GM23338 (cell line): Measurements from ENCODE around the gene CCDC150. TPM values are rescaled to one million over a fixed set of nuclear protein-coding genes. Genes with fewer than 3 reads are reported as not detected.

Experiments
- ATAC-seq: fragments of 200-7000 bp; cut with Tn5 transposase; 3 replicates; pipeline ENCODE4 v1.9.1; 2020
- DNase-seq: peaks from one replicate; pipeline ENCODE4 v3.0.0-alpha.2; 2015; ENCODE audit warnings: low spot score
- H2AFZ ChIP-seq: fragments of 200-600 bp; sonication (generic); 2 replicates; pipeline ENCODE4 v1.8.0; 2016; ENCODE audit warnings: antibody characterized with exemption, mild to moderate bottlenecking, moderate library complexity
- H3F3A ChIP-seq: fragments of 200-600 bp; sonication (generic); replicated peaks from 2 replicates; pipeline ENCODE4 v1.8.0; 2017; ENCODE audit warnings: antibody characterized with exemption, mixed run types, low read depth
- H3K27ac ChIP-seq: fragments of 200-600 bp; sonication (generic); 2 replicates; pipeline ENCODE4 v1.6.1; 2016; ENCODE audit warnings: low read depth
- H3K27me3 ChIP-seq: fragments of 200-600 bp; sonication (generic); 2 replicates; pipeline ENCODE4 v1.8.0; 2016; ENCODE audit warnings: mild to moderate bottlenecking, mixed run types, moderate library complexity; ENCODE audit not compliant: insufficient read depth
- H3K36me3 ChIP-seq: fragments of 200-600 bp; sonication (generic); 2 replicates; pipeline ENCODE4 v1.8.0; 2016; ENCODE audit warnings: mild to moderate bottlenecking; ENCODE audit not compliant: insufficient read depth
- H3K4me1 ChIP-seq: fragments of 200-600 bp; sonication (generic); 2 replicates; pipeline ENCODE4 v1.8.0; 2016; ENCODE audit warnings: mild to moderate bottlenecking, moderate library complexity; ENCODE audit not compliant: insufficient read depth
- H3K4me2 ChIP-seq: fragments of 200-600 bp; sonication (generic); 2 replicates; pipeline ENCODE4 v1.7.1; 2017; ENCODE audit warnings: mixed run types
- H3K4me3 ChIP-seq: fragments of 200-600 bp; sonication (generic); 2 replicates; pipeline ENCODE4 v1.6.1; 2016; ENCODE audit warnings: mixed run types
- H3K79me2 ChIP-seq: fragments of 200-600 bp; sonication (generic); replicated peaks from 2 replicates; pipeline ENCODE4 v1.8.0; 2017; ENCODE audit warnings: mild to moderate bottlenecking; ENCODE audit not compliant: insufficient read depth
- H3K9me2 ChIP-seq: fragments of 200-600 bp; sonication (generic); 2 replicates; pipeline ENCODE4 v1.8.0; 2017; ENCODE audit not compliant: insufficient read depth
- H4K20me1 ChIP-seq: fragments of 200-600 bp; sonication (generic); replicated peaks from 2 replicates; pipeline ENCODE4 v1.8.0; 2017; ENCODE audit warnings: mild to moderate bottlenecking; ENCODE audit not compliant: insufficient read depth
- H3K27ac Mint-ChIP-seq: 2 replicates; pipeline ENCODE4 v1.8.0; 2020; ENCODE audit warnings: inconsistent platforms, mild to moderate bottlenecking, moderate library complexity, mixed read lengths
- H3K27me3 Mint-ChIP-seq: 3 replicates; pipeline ENCODE4 v1.8.0; 2022; ENCODE audit warnings: low read depth, mild to moderate bottlenecking, moderate library complexity, mixed read lengths, inconsistent platforms; ENCODE audit not compliant: insufficient read depth, poor library complexity
- H3K36me3 Mint-ChIP-seq: 3 replicates; pipeline ENCODE4 v1.8.0; 2021; ENCODE audit warnings: low read depth, mild to moderate bottlenecking, inconsistent platforms, moderate library complexity, mixed read lengths
- H3K4me1 Mint-ChIP-seq: 3 replicates; pipeline ENCODE4 v1.8.0; 2020; ENCODE audit warnings: mild to moderate bottlenecking, inconsistent platforms, mixed read lengths
- H3K4me3 Mint-ChIP-seq: 3 replicates; pipeline ENCODE4 v1.8.0; 2021; ENCODE audit warnings: moderate library complexity, mild to moderate bottlenecking, inconsistent platforms, mixed read lengths
- H3K9me3 Mint-ChIP-seq: 3 replicates; pipeline ENCODE4 v1.8.0; 2020; ENCODE audit warnings: moderate library complexity, mild to moderate bottlenecking, inconsistent platforms, mixed read lengths
- CREB1 ChIP-seq: fragments of 250-450 bp; sonication (Bioruptor Pico); IDR thresholded peaks from 2 replicates; pipeline ENCODE4 v1.5.0; 2020; ENCODE audit warnings: low read depth, mild to moderate bottlenecking, moderate library complexity
- EZH2 ChIP-seq: fragments of 200-600 bp; sonication (generic); IDR thresholded peaks from one replicate; pipeline ENCODE4 v1.8.0; 2017; ENCODE audit warnings: antibody characterized with exemption, mild to moderate bottlenecking, low read depth; ENCODE audit not compliant: unreplicated experiment
- EZH2phosphoT487 ChIP-seq: fragments of 200-600 bp; sonication (generic); IDR thresholded peaks from one replicate; pipeline ENCODE4 v1.8.1; 2018; ENCODE audit warnings: antibody characterized with exemption; ENCODE audit not compliant: unreplicated experiment
- JUNB ChIP-seq: IDR thresholded peaks from one replicate; pipeline ENCODE4 v1.6.1; 2016; ENCODE audit warnings: antibody characterized with exemption; ENCODE audit not compliant: unreplicated experiment
- NANOG ChIP-seq: IDR thresholded peaks from 2 replicates; pipeline ENCODE4 v1.6.1; 2016; ENCODE audit warnings: antibody characterized with exemption, borderline replicate concordance
- POLR2AphosphoS5 ChIP-seq: IDR thresholded peaks from 2 replicates; pipeline ENCODE4 v1.6.1; 2016; ENCODE audit warnings: antibody characterized with exemption, low read depth
- STAT1 ChIP-seq: IDR thresholded peaks from one replicate; pipeline ENCODE4 v1.6.1; 2016; ENCODE audit warnings: antibody characterized with exemption; ENCODE audit not compliant: unreplicated experiment
- ZNF114 ChIP-seq: fragments of 250-450 bp; sonication (Bioruptor Pico); IDR thresholded peaks from 2 replicates; pipeline ENCODE4 v1.5.0; 2020; ENCODE audit warnings: mild to moderate bottlenecking, moderate library complexity
- ZNF331 ChIP-seq: fragments of 250-450 bp; sonication (Bioruptor Pico); IDR thresholded peaks from 2 replicates; pipeline ENCODE4 v1.5.0; 2020; ENCODE audit warnings: low read depth, mild to moderate bottlenecking, moderate library complexity
- polyA plus RNA-seq: library from polyadenylated mRNA; unstranded; fragments of >200 nt; fragmentation: Nextera tagmentation; extraction: Ambion mirVana; gene quantifications from 2 replicates; pipeline ENCODE4 v1.2.1, GENCODE V29; 2016
- total RNA-seq: library from RNA; depleted of rRNA; stranded (reverse); fragments of >200 nt; shearing (Covaris generic); gene quantifications from 2 replicates; pipeline ENCODE4 v1.2.3, GENCODE V29; 2014
- TF ChIP-seq, protein P1 (sequence below): IDR thresholded peaks from one replicate; pipeline ENCODE4 v1.6.1; 2018; ENCODE audit warnings: antibody characterized with exemption; ENCODE audit not compliant: unreplicated experiment
- TF ChIP-seq, protein P2 (sequence below): IDR thresholded peaks from 2 replicates; pipeline ENCODE4 v1.6.1; 2016; ENCODE audit warnings: antibody characterized with exemption
- TF ChIP-seq, protein P3 (sequence below): fragments of 250-450 bp; sonication (Bioruptor Pico); IDR thresholded peaks from 2 replicates; pipeline ENCODE4 v1.5.0; 2020; ENCODE audit warnings: mild to moderate bottlenecking, moderate library complexity
- TF ChIP-seq, protein P4 (sequence below), 2 experiments: fragments of 200-600 bp in 1 of 2; sonication (generic) in 1 of 2; conservative IDR thresholded peaks; 2 replicates each; pipeline versions ENCODE4 v1.5.1 to v1.6.1; 2016 to 2017; ENCODE audit warnings: antibody characterized with exemption in 2 of 2, low read depth in 2 of 2, mild to moderate bottlenecking in 2 of 2, moderate library complexity in 1 of 2

The CCDC150 gene
- total and polyA plus RNA-seq, 2 experiments from 2014 or later = 56.3 to 68.3 TPM

DNA sequence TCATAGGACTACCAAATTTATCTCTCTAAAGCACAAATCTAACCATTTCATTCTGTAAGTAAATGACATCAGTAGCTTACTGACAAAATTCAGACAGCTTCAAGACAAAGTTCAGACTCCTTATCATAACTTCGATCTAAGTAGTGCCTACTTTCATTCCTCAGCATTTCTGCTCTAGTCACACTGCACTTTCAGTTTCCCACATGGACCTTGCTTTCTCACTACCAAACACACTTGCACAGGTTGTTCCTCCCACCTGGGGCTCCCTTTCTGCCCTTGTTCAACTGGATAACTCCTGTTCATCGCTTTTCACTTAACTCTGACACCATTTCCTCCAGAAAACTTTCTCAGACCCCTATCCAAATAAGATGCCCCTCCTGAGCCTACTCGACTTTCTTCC is 22.1 kb upstream of the CCDC150 start:
- no peak overlapping the region for H3K27ac Mint-ChIP-seq
- no peaks in the 10 kb centered on the region for H3K4me1 ChIP-seq
- H2AFZ ChIP-seq = no peak overlapping the region
- no peaks in the 10 kb centered on the region for H3K36me3 ChIP-seq
- H3K4me2 ChIP-seq = no peak overlapping the region
- H4K20me1 ChIP-seq = no peaks in the 10 kb centered on the region
- TF ChIP-seq NANOG (no peak), ZNF331 (CRISPR knock-in tag) (no peak), STAT1 (no peak), ZNF114 (CRISPR knock-in tag) (no peak), JUNB (no peak), EZH2phosphoT487 (no peak), POLR2AphosphoS5 (no peak), EZH2 (no peak), CREB1 (CRISPR knock-in tag) (no peak)
- TF ChIP-seq, protein P1, sequence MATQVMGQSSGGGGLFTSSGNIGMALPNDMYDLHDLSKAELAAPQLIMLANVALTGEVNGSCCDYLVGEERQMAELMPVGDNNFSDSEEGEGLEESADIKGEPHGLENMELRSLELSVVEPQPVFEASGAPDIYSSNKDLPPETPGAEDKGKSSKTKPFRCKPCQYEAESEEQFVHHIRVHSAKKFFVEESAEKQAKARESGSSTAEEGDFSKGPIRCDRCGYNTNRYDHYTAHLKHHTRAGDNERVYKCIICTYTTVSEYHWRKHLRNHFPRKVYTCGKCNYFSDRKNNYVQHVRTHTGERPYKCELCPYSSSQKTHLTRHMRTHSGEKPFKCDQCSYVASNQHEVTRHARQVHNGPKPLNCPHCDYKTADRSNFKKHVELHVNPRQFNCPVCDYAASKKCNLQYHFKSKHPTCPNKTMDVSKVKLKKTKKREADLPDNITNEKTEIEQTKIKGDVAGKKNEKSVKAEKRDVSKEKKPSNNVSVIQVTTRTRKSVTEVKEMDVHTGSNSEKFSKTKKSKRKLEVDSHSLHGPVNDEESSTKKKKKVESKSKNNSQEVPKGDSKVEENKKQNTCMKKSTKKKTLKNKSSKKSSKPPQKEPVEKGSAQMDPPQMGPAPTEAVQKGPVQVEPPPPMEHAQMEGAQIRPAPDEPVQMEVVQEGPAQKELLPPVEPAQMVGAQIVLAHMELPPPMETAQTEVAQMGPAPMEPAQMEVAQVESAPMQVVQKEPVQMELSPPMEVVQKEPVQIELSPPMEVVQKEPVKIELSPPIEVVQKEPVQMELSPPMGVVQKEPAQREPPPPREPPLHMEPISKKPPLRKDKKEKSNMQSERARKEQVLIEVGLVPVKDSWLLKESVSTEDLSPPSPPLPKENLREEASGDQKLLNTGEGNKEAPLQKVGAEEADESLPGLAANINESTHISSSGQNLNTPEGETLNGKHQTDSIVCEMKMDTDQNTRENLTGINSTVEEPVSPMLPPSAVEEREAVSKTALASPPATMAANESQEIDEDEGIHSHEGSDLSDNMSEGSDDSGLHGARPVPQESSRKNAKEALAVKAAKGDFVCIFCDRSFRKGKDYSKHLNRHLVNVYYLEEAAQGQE = no peak
- TF ChIP-seq, protein P2, sequence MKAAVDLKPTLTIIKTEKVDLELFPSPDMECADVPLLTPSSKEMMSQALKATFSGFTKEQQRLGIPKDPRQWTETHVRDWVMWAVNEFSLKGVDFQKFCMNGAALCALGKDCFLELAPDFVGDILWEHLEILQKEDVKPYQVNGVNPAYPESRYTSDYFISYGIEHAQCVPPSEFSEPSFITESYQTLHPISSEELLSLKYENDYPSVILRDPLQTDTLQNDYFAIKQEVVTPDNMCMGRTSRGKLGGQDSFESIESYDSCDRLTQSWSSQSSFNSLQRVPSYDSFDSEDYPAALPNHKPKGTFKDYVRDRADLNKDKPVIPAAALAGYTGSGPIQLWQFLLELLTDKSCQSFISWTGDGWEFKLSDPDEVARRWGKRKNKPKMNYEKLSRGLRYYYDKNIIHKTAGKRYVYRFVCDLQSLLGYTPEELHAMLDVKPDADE = no peak
- TF ChIP-seq, protein P3, sequence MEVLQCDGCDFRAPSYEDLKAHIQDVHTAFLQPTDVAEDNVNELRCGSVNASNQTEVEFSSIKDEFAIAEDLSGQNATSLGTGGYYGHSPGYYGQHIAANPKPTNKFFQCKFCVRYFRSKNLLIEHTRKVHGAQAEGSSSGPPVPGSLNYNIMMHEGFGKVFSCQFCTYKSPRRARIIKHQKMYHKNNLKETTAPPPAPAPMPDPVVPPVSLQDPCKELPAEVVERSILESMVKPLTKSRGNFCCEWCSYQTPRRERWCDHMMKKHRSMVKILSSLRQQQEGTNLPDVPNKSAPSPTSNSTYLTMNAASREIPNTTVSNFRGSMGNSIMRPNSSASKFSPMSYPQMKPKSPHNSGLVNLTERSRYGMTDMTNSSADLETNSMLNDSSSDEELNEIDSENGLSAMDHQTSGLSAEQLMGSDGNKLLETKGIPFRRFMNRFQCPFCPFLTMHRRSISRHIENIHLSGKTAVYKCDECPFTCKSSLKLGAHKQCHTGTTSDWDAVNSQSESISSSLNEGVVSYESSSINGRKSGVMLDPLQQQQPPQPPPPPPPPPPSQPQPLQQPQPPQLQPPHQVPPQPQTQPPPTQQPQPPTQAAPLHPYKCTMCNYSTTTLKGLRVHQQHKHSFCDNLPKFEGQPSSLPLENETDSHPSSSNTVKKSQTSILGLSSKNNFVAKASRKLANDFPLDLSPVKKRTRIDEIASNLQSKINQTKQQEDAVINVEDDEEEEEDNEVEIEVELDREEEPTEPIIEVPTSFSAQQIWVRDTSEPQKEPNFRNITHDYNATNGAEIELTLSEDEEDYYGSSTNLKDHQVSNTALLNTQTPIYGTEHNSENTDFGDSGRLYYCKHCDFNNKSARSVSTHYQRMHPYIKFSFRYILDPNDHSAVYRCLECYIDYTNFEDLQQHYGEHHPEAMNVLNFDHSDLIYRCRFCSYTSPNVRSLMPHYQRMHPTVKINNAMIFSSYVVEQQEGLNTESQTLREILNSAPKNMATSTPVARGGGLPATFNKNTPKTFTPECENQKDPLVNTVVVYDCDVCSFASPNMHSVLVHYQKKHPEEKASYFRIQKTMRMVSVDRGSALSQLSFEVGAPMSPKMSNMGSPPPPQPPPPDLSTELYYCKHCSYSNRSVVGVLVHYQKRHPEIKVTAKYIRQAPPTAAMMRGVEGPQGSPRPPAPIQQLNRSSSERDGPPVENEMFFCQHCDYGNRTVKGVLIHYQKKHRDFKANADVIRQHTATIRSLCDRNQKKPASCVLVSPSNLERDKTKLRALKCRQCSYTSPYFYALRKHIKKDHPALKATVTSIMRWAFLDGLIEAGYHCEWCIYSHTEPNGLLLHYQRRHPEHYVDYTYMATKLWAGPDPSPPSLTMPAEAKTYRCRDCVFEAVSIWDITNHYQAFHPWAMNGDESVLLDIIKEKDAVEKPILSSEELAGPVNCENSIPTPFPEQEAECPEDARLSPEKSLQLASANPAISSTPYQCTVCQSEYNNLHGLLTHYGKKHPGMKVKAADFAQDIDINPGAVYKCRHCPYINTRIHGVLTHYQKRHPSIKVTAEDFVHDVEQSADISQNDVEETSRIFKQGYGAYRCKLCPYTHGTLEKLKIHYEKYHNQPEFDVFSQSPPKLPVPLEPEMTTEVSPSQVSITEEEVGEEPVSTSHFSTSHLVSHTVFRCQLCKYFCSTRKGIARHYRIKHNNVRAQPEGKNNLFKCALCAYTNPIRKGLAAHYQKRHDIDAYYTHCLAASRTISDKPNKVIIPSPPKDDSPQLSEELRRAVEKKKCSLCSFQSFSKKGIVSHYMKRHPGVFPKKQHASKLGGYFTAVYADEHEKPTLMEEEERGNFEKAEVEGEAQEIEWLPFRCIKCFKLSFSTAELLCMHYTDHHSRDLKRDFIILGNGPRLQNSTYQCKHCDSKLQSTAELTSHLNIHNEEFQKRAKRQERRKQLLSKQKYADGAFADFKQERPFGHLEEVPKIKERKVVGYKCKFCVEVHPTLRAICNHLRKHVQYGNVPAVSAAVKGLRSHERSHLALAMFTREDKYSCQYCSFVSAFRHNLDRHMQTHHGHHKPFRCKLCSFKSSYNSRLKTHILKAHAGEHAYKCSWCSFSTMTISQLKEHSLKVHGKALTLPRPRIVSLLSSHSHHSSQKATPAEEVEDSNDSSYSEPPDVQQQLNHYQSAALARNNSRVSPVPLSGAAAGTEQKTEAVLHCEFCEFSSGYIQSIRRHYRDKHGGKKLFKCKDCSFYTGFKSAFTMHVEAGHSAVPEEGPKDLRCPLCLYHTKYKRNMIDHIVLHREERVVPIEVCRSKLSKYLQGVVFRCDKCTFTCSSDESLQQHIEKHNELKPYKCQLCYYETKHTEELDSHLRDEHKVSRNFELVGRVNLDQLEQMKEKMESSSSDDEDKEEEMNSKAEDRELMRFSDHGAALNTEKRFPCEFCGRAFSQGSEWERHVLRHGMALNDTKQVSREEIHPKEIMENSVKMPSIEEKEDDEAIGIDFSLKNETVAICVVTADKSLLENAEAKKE (CRISPR knock-in tag) = no peak
- TF ChIP-seq, protein P4, sequence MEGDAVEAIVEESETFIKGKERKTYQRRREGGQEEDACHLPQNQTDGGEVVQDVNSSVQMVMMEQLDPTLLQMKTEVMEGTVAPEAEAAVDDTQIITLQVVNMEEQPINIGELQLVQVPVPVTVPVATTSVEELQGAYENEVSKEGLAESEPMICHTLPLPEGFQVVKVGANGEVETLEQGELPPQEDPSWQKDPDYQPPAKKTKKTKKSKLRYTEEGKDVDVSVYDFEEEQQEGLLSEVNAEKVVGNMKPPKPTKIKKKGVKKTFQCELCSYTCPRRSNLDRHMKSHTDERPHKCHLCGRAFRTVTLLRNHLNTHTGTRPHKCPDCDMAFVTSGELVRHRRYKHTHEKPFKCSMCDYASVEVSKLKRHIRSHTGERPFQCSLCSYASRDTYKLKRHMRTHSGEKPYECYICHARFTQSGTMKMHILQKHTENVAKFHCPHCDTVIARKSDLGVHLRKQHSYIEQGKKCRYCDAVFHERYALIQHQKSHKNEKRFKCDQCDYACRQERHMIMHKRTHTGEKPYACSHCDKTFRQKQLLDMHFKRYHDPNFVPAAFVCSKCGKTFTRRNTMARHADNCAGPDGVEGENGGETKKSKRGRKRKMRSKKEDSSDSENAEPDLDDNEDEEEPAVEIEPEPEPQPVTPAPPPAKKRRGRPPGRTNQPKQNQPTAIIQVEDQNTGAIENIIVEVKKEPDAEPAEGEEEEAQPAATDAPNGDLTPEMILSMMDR (conservative IDR thresholded peaks at IDR 0.05; ENCODE audit: low read depth in 2 of 2) = no peak
- no peaks in the 10 kb centered on the region for H3K27me3 ChIP-seq
- peaks cover 14% of the 10 kb centered on the region; the same call in 1 of the 2 replicates for H3K9me2 ChIP-seq
- H3K27me3 Mint-ChIP-seq = no peaks in the 10 kb centered on the region
- no peak overlapping the region for H3K4me3 ChIP-seq
- no peaks in the 10 kb centered on the region for H3K36me3 Mint-ChIP-seq
- DNase-seq (no peak), ATAC-seq (no peak)
- no peaks in the 10 kb centered on the region for H3F3A ChIP-seq
- H3K4me1 Mint-ChIP-seq = no peaks in the 10 kb centered on the region
- H3K79me2 ChIP-seq = no peaks in the 10 kb centered on the region
- no peak overlapping the region for H3K4me3 Mint-ChIP-seq
- no peak overlapping the region for H3K27ac ChIP-seq
- H3K9me3 Mint-ChIP-seq = no peaks in the 10 kb centered on the region; the same call in 2 of the 3 replicates
